ENCODE measurements around the gene IGLL1. TPM values are rescaled to one million over a fixed set of nuclear protein-coding genes. Genes with fewer than 3 reads are reported as not detected.

IGLL1 gene
- total and polyA plus RNA-seq, 2 donors (not counting 3 experiments of a cell fraction or from before 2014, with no cell fraction given), result not detected

- BruUV-seq (replicated peaks), result no TSS peak
- no peaks in the 10 kb centered on the region for H4K20me1 ChIP-seq (replicated peaks; ENCODE audit: control insufficient read depth, extremely low read depth, insufficient read depth, low read length)
- no peak overlapping the region for H2AFZ ChIP-seq (ENCODE audit: low read depth, low read length)
- H3K4me3 ChIP-seq (replicated peaks in 1 of 3; ENCODE audit: insufficient read depth in 1 of 3, low read depth in 1 of 3, low read length in 3 of 3), result no peak overlapping the region
- no peaks in the 10 kb centered on the region for H3K27me3 ChIP-seq (ENCODE audit: control insufficient read depth in 2 of 2, insufficient read depth in 2 of 2, low read length in 2 of 2)
- DNase-seq (ENCODE audit: low read depth, low spot score) (no peak), FAIRE-seq (no peak)
- no peaks in the 10 kb centered on the region for H3K9me1 ChIP-seq (replicated peaks; ENCODE audit: control insufficient read depth, extremely low read depth, insufficient read depth, low read length)
- ChIA-PET POLR2A (no interaction called here), CTCF (no interaction called here)
- H3K36me3 ChIP-seq (ENCODE audit: control insufficient read depth in 2 of 2, extremely low read depth in 1 of 2, insufficient read depth in 2 of 2, low read length in 2 of 2), result no peaks in the 10 kb centered on the region
- dilution Hi-C loops (cut with MboI; ENCODE audit: extremely low pct_ligation_motif_present, low sequenced_read_pairs) (no loop called here), intact Hi-C loops (cut with micrococcal nuclease) (loop anchor here (5.0 kb wide), 2 partner anchors 122 to 217 kb away; no protein-coding TSS in a partner anchor)
- H3K4me2 ChIP-seq (ENCODE audit: insufficient read depth, low read length), result no peak overlapping the region
- TF ChIP-seq POLR2A (IDR thresholded peaks at IDR 0.05; ENCODE audit: low read depth, low read length) (no peak), JUN (IDR thresholded peaks at IDR 0.05; ENCODE audit: borderline replicate concordance, insufficient read depth, insufficient read length, low read depth) (no peak), CTCF (IDR thresholded peaks at IDR 0.05; ENCODE audit: extremely low read depth in 1 of 2, insufficient read depth in 1 of 2, low read depth in 1 of 2, low read length in 2 of 2) (no peak), POLR2AphosphoS5 (IDR thresholded peaks at IDR 0.05; ENCODE audit: insufficient read depth, low read depth, low read length) (no peak), FOS (IDR thresholded peaks at IDR 0.05; ENCODE audit: borderline replicate concordance, insufficient read depth, low read length) (no peak), EZH2 (IDR thresholded peaks at IDR 0.05; ENCODE audit: borderline replicate concordance, low read depth, low read length, severe bottlenecking) (no peak), MYC (IDR thresholded peaks at IDR 0.05; ENCODE audit: low read depth, low read length) (no peak), GATA2 (IDR thresholded peaks at IDR 0.05; ENCODE audit: insufficient read depth, insufficient read length, low read depth, low read length) (no peak)
- H3K4me1 ChIP-seq (ENCODE audit: control insufficient read depth, extremely low read depth, insufficient read depth, low read length), result peaks cover 19% of the 10 kb centered on the region
- no peak overlapping the region for H3K9ac ChIP-seq (replicated peaks; ENCODE audit: extremely low read depth, insufficient read depth, low read length)
- no peaks in the 10 kb centered on the region for H3K9me3 ChIP-seq (replicated peaks; ENCODE audit: control insufficient read depth, insufficient read depth, low read length)
- H3K79me2 ChIP-seq (ENCODE audit: control insufficient read depth, insufficient read depth, low read length), result no peaks in the 10 kb centered on the region
- no peak overlapping the region for H3K27ac ChIP-seq (ENCODE audit: insufficient read depth, low read depth, low read length)
These were observed 55.9 kb downstream of the IGLL1 start for GRCh38 chr22:23524226-23524625.
